HG02970 (cell line): ENCODE measurements around the gene CTNND1.
"Not testable (repeated sequence)": the region's sequence is repeated elsewhere in the genome, so short reads cannot be mapped to it uniquely, and the experiment has no call there.

Experiments
- ATAC-seq: cut with Tn5 transposase; IDR thresholded peaks from one replicate; pipeline ENCODE4 v1.9.1; 2021; ENCODE audit warnings: mild to moderate bottlenecking, moderate library complexity, moderate number of reproducible peaks; ENCODE audit not compliant: unreplicated experiment, low FRiP score

CTNND1 gene

DNA sequence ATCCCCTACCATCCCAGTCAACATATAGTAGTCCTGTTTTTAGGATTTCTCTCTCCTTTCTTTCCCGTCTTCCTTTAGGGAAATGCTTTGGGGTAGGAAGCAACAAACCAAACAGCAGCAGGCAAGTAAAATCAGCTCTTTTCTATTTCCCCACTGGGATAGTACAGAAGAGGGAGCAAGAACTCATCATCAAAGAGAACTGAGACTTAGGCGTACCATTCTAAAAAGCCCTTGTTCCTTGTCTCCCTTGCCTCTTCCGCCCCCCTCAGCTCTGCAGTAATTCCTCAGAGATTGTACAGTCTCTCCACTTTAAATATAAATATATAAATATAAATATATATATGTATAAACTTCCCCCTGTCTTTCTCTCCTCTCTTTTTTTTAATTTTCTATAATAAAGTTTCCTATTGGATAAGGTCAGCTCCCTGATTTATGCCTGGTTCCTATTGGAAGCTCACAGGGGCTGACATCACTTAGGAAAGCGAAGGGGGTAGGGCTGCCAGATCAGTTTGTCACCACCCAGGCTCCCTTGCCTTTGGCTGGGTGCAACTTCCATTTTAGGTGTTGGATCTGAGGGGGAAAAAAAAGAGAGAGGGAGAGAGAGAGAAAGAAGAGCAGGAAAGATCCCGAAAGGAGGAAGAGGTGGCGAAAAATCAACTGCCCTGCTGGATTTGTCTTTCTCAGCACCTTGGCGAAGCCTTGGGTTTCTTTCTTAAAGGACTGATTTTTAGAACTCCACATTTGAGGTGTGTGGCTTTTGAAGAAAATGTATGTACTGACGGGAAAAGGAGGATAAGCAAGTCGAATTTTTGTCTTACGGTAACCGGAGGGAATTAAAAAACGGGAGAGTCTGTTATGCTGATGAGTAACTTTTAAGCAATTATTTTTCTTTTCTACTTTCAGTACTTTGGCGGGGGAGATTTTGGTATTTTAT, at the start of gene CTNND1:
Gene CTNND1 (plus strand): TSS at position 502 of the 934 bp plus-strand sequence. CDS start 29,677 bp downstream, outside the sequence.
- no peak for ATAC-seq

DNA sequence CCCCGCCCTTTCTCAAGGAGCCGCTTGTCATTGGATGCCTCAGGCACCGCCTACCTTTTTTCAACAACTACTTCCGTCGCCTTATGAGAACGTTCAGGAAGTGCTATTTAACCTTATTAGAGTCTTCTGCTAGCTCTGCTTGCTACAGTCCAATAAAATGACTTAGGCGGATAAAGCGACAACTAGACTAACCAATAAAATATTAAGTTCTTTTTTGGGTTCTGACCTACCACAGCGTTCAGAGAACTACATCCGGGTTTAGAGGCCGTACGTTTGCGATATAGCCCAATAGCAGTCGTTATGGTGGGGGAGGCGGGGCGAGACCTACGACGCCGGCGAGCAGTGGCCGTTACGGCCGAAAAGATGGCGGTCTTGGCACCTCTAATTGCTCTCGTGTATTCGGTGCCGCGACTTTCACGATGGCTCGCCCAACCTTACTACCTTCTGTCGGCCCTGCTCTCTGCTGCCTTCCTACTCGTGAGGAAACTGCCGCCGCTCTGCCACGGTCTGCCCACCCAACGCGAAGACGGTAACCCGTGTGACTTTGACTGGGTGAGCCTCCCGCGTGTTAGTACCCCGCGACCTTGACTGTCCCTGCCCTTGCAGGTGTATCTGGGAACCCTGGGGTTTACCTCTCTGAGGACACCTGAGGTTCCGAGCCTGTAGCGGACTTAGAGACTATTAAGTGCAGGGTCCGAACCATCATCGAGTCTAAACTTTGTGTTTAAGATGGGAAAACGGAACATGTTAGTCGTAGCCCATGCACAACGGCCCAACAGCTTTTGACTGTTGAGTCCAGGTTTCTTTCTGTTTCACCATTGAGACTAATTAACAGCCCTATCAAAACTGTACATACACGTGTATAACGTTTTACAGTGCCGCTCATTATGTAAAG, 49.1 kb upstream of the CTNND1 start, which contains the start of gene TMX2:
Gene TMX2 (plus strand): TSS at position 338 of the 895 bp plus-strand sequence. CDS start 26 bp downstream, at position 364.
- ATAC-seq: peak; percentile 94

GRCh38 chr11:57713835-57714234, 47.8 kb upstream of the CTNND1 start:
- ATAC-seq: no peak

DNA sequence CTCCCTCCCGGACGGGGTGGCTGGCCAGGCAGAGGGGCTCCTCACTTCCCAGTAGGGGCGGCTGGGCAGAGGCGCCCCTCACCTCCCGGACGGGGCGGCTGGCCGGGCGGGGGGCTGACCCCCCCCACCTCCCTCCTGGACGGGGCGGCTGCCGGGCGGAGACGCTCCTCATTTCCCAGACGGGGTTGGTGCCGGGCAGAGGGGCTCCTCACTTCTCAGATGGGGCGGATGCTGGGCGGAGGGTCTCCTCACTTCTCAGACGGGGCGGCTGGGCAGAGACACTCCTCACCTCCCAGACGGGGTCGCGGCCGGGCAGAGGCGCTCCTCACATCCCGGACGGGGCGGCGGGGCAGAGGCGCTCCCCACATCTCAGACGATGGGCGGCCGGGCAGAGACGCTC, 44.9 kb upstream of the CTNND1 start:
- not testable (repeated sequence) for ATAC-seq

DNA sequence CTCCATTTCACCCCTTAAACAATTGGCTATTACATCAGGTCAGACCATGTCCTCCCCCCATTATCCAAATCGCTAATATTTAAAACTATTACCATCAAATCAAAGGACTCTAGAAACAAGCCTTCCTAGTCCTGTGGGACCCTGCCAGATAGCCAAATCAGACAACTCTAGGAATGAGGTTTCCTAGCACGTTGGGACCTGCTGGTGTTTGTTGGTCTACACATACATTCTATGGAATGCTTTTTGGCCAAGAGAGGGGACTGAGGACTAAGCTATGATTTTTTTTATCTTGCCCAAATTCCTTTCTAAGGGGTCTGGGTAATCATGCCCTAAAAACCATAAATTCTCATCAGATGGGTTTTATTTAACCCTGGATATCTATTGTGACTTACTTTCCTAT, 34.4 kb upstream of the CTNND1 start:
- no peak for ATAC-seq

GRCh38 chr11:57728829-57729228, 32.8 kb upstream of the CTNND1 start:
- ATAC-seq: no peak

DNA sequence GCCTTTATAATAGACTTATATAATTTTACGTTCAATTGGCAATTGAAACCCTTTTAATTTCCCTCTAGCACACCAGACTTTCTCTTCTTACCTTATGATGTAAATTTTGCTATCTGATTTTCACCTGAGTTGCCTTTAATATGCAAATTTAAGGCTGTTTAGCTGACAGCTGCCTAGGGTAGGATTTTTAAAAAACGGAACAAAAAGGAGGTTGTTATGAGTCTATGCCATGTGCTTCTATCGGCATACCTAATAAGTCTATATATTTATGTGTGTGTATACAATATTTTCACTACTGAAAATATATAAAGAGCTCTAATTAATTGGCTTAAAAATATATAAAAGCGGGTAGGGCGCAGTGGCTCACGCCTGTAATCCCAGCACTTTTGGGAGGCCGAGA, 32.1 kb upstream of the CTNND1 start:
- no peak for ATAC-seq

DNA sequence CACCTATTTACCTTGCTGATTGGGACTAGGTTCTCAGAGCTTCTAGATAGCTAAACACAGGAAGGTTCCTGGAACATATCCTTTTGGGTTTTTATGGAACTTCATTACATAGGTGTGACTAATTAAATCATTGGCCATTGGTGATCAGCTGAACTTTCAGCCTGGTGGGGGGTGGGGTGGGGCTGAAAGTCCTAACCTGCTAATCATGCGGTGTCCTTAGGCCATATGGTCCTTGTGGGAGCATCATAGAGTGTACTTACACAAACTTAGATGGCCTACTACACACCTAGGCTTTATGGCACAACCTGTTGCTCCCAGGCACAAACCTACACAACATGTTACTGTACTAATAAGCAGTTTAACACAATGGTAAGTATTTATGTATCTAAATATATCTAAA, 28.9 kb upstream of the CTNND1 start:
- no peak for ATAC-seq

DNA sequence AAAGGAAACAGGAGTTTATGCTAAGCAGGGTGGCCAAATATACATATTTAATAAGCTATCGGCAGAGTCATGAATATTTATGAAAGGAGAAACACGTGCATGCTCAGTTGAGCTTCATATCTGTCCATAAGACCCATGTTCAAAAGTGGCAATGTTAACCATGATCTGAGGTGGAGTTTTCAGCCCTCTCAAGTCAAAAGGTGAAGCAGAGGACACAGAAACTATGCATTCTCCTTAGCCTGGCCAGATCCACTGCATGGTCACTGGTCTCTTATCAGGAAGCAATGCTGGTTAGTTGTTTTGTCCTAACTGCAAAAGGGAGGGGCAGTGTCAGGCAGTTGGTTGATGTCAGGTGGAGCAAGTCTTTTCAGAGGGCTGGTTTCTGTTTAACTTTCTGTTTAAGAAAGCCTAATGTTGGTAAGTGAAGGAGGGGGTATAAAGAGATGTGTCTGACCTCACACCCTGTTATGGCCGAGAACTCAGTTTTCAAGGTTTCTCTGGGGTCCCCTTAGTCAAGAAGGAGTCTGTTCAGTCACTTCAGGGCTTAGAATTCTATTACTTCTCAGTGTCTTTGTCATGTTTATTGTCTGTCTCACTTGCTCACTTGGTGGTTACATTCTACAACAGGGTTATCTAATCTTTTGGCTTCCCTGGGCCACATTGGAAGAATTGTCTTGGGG, 25.8 kb upstream of the CTNND1 start:
- ATAC-seq: no peak

DNA sequence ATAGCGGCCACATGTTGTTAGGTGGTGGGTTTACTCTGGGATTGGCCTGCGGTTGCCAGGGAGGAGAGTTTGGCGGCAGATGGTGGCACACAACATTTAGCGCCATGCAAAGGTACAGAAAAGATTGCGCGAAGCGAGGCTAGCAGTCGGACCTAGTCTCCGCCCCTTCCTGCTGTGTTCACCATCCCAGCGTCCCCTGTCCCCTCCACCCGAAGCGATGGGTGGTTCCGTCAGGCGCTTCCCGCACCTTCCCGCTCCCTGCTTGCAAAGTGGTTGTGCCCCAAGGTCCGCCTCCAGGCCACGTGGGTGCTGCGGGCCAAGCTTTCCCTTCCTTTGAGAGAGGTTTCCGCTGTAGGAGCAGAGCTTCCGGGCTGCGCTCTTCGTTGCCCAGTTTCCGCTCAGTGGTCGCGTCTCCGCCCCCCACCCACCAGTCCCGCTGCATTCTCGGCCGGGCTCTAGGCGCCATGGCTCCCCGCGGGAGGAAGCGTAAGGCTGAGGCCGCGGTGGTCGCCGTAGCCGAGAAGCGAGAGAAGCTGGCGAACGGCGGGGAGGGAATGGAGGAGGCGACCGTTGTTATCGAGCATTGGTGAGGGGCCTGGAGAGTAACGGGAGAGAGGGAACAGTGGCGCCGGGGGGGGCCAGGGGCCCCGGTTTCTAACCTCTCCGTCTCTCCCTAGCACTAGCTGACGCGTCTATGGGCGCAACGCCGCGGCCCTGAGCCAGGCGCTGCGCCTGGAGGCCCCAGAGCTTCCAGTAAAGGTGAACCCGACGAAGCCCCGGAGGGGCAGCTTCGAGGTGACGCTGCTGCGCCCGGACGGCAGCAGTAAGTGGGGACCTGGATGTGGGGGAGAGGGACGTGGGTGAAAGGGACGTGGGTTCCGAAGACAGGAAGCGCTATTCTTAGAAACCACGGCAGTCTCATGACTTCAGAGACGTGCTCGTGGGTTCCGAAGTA, 20.2 kb upstream of the CTNND1 start, which contains the start of gene SELENOH:
Gene SELENOH (plus strand): TSS at position 360 of the 955 bp plus-strand sequence. CDS start 105 bp downstream, at position 465.
- peak; percentile 93 for ATAC-seq

GRCh38 chr11:57742087-57742452, 19.5 kb upstream of the CTNND1 start:
- no peak for ATAC-seq

- ATAC-seq: no peak
Observed at GRCh38 chr11:57744357-57744756, 17.2 kb upstream of the CTNND1 start.

- ATAC-seq: no peak
Observed at GRCh38 chr11:57745206-57745605, 16.4 kb upstream of the CTNND1 start.

DNA sequence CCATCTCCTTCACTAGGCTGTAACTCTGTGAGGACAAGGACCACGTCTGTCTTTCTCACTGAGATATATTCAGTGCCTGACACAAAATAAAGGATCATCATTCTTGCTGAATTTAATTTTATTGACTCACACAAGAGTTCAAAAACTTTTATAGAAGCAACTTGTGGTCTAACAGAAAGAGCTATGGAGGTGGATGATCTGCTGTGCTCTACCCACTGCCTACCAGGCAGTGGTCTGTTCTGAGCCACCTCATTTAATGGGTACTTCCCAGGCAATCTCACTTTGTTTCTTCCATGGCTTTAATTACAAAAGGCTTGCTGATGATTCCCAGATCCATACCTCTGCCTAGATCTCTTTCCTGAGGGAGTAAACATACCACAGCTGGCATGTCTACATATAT, 14.7 kb upstream of the CTNND1 start:
- ATAC-seq: no peak

GRCh38 chr11:57751176-57751575, 10.4 kb upstream of the CTNND1 start:
- no peak for ATAC-seq

DNA sequence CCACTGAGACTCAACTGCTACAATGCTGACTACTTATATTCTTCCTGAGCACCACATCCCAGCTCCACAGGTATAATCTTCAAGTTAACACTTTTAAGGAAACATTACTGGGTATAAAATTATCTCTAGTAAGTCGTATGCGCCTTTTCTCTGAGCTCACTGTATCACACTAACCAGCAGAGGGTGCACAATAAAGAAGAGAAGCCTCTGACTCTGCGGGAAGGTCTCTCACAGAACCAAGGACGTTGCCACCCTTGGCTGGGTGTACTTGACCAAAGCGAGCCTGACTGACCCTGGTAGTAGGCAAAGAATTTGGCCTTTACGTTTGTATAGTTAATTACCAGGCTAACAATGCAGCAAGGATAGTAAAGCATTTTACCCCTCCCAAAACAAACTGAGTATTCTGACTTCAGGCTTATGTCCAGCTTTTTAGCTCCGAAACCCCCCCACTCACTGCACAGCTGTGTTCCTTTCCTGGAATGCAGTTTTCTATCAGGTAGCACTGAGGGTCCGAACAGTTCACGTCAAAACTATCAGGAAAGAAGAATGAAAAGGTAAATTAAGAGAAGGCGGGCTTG, 9.8 kb upstream of the CTNND1 start, which contains the start of gene BTBD18:
Gene BTBD18 (minus strand): TSS at position 144 of the 578 bp plus-strand sequence. CDS start 631 bp downstream, outside the sequence.
- ATAC-seq: no peak

DNA sequence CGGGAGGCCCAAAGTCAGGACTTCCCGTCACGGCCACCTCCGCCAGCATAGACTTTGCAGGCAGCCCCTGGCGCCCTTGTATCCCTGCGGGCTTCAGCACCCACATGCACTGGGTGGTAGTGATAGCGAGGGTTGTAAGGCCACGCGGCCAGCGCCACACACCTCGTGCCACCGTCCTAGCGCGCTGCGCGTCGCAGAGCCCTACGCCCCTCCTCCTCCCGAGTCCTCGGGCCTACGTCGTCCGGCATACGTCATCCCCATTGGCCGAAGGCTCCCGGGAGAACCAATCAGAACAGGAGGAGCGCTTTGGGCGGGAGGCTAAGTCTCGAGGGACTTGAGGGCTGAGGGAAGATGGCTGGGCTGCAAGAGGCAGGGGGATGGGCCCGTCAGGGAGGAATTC, 8.6 kb upstream of the CTNND1 start:
- ATAC-seq: no peak

DNA sequence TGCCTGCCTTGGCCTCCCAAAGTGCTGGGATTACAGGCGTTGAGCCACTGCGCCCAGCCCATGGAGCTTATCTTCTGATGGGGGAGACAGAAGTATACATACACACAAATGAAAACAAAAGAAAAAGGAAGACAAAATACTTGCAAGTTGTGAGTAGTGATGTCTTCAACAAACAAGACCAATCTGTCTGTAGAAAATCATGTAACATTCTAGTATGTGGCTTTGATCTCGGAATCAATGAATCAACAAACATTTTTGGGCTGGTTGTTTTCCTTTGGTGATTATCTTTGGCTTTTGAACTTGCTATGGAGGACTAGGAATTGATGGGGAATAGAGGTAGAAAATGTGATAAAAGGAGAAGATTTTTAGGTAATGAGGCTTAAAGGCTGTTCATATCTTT, 3.4 kb upstream of the CTNND1 start:
- ATAC-seq: no peak
